Subcutaneous adipose tissue (tissue), 4 donors: ENCODE results near the gene ICAM3. TPM values are rescaled to one million over a fixed set of nuclear protein-coding genes. Genes with fewer than 3 reads are reported as not detected.

Experiments used
- CTCF ChIP-seq: fragments of 450-650 bp; IDR thresholded peaks from one replicate; pipeline ENCODE4 v1.5.1; 2016; ENCODE audit warnings: low read depth, mild to moderate bottlenecking, control low read depth, antibody characterized with exemption, moderate library complexity
- total RNA-seq, 4 donors: library from RNA; depleted of rRNA; stranded (reverse); fragments of >200 nt; gene quantifications; one replicate each; pipeline ENCODE4 v1.1.0, GENCODE V29; 2016

Gene ICAM3
- total RNA-seq, 4 donors from 2014 or later, result 4.9 to 17.3 (median 9.2) TPM

GRCh38 chr19:10356431-10356830 lies 17.0 kb upstream of the ICAM3 start:
- no peak for TF ChIP-seq CTCF

GRCh38 chr19:10353793-10354391 lies 14.5 kb upstream of the ICAM3 start:
- no peak for TF ChIP-seq CTCF

- TF ChIP-seq CTCF, result no peak
Measured at GRCh38 chr19:10352764-10353671, 13.6 kb upstream of the ICAM3 start.

- TF ChIP-seq CTCF, result no peak
Measured at GRCh38 chr19:10346509-10346908, 7.1 kb upstream of the ICAM3 start.

- no peak for TF ChIP-seq CTCF
Measured at GRCh38 chr19:10344780-10345179, 5.4 kb upstream of the ICAM3 start.

GRCh38 chr19:10343495-10343894 lies 4.1 kb upstream of the ICAM3 start:
- TF ChIP-seq CTCF, result no peak

- TF ChIP-seq CTCF, result no peak
Measured at GRCh38 chr19:10339977-10340376, 553 bp upstream of the ICAM3 start.
